Hematopoietic multipotent progenitor cell treated with erythropoietin and hydrocortisone succinate and interleukin-3 and kit ligand, for 6 days (in vitro differentiated cells): Measurements from ENCODE around the gene NEURL3.
"Not testable (repeated sequence)": the region's sequence is repeated elsewhere in the genome, so short reads cannot be mapped to it uniquely, and the experiment has no call there.

Experiments used
- DNase-seq: peaks from one replicate; pipeline ENCODE4 v3.0.0-alpha.2; 2015

The NEURL3 gene

DNA sequence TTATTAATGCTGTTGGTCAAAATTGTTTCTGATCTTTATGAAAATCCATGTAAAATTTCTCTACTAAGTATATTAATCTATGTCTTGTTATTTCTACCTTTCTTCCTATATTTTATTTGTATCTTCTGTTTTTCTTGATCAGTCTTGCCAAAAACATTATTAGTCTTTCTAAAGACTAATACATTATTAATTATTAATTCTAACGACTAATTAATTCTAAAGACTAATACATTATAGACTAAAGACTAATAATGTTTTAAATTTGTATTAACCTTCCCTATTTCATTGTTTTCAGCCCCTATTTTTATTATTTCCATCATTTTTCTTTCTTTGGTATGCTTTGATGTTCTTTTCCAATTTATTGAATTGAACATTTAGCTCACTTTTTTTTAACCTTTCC lies 27.7 kb downstream of the NEURL3 start:
- no peak for DNase-seq

DNA sequence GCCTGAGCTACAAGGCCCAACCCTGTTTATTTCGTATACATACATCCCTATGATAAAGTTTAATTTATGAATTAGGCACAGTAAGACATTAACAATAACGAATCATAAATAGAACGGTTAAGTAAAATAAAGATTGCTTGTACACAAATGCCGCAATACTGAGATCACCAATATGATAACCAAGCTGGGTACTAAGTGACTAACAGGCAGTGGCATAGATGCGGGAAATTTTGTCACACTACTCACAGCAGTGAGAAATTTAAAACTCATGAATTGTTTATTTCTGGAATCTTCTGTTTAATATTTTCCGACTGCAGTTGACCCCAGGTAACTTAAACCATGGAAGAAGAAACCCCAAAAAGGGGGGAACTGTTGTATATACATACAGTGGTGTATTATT lies 33.4 kb downstream of the NEURL3 start:
- no peak for DNase-seq

DNA sequence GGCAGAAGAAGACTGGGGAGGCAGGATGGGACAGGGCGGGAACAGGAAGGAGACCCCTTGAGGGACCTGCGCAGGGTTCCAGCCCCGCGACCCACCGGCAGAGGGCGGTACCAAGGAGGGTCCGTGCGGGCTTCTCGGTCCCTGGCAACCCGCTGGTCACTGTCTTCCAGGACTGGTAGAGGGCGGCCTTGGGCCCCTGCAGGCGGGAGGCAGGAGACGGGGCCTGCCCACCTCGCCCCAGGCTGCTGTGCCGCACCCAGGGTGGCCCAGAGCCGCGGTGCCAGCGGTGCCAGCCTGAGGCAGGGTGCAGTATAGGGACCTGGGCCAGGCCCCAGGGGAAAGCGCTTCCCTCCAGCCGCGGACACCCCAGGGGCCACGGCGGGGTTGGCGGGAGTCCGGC lies 34.5 kb downstream of the NEURL3 start:
- DNase-seq: peak; percentile 72

DNA sequence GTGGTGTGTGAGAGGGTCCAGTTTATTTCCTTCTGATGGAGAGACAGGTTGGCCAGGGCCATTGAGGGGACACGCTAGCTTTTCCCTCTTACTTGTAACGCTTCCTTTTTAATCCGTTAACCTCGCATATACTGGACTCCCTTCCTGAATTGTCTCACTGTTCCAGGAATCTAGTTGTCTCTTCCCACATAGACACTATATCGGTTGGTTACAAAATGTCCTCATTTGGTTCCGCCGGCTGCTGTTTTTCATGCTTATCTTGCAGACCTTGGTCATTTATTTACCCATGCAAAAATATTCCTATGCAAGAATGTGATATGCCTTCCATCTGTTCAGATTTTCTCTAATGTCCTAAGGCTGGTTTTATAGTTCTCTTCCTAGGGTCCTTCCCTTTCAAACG lies 35.0 kb downstream of the NEURL3 start:
- DNase-seq: no peak

DNA sequence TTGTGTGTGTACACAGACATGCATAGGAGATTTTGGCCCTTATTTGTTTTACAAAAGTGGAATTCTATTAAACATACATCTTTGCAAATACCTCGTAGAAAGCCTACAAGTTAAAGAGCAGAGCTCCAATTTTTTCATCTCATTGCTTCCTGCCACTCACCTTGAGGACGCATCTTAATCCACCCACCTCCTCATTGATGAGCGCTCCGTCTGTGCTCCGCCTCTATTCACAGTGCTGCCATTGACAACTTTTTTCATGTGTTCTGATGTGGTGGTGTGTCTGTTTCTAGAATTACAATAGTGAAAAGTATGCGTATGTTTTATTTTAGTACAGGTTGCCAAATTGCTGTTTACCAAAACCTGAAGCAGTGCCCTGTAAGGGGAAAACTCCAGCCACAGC lies 36.3 kb downstream of the NEURL3 start:
- no peak for DNase-seq

DNA sequence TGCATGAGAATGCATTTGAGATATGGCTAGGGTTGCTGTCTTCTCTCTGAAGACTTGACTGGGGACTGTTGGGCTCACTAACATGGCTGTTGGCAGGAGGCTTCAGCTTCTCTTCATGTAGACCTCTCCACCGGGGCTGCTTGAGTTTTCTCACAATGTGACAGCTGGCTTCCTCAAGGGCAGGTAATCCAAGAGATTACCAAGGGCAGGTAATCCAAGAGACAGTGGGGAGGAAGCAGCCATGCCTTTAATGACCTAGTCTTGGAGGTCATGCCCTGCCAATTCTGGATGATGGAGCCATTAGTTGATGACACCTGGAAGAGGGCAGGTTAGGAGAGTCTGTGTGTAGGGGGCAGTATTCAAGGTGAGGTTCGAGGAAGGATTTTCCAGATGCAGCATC lies 40.5 kb downstream of the NEURL3 start:
- DNase-seq: no peak

DNA sequence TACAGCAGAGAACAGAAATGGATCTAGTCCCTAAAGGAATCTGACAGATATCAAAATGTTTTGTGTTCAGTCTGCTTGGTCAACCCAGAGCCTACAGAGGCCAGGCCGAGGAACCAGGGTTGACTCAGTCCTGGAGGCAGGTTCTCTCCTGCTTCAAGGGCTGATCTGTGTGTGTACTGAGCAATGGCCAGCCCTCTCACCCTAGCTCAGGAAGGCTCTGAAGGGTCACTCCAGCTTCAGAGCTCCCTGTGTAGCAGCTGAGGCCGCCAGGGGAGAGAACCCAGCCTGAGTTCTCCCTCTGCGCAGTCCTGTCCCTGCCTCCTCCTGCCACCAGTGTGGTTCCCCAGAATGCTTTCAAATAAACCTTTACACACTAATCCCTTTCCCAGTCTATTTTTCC lies 41.1 kb downstream of the NEURL3 start:
- DNase-seq: no peak

DNA sequence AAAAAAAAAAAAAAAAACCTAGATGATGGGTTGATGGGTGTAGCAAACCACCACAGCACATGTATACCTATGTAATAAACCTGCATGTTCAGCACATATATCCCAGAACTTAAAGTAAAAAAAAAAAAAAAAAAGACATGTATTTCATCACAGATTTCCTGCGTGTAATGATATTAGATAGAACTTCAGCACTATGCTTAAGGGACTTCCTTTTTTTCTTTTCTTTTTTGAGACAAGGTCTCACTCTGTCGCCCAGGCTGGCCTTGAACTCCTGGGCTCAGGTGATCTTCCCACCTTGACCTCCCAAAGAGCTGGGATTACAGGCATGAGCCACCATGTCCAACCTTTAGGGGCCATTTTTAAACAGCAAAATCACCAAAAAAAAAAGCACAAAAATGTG lies 42.0 kb downstream of the NEURL3 start:
- no peak for DNase-seq

DNA sequence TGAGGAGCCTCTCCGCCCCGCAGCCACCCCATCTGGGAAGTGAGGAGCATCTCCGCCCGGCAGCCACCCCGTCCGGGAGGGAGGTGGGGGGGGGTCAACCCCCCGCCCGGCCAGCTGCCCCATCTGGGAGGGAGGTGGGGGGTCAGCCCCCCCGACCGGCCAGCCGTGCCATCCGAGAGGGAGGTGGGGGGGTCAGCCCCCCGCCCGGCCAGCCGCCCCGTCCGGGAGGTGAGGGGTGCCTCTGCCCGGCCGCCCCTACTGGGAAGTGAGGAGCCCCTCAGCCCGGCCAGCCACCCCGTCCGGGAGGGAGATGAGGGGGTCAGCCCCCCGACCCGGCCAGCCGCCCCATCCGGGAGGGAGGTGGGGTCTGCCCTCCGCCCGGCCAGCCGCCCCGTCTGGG lies 43.5 kb downstream of the NEURL3 start:
- DNase-seq: not testable (repeated sequence)

DNA sequence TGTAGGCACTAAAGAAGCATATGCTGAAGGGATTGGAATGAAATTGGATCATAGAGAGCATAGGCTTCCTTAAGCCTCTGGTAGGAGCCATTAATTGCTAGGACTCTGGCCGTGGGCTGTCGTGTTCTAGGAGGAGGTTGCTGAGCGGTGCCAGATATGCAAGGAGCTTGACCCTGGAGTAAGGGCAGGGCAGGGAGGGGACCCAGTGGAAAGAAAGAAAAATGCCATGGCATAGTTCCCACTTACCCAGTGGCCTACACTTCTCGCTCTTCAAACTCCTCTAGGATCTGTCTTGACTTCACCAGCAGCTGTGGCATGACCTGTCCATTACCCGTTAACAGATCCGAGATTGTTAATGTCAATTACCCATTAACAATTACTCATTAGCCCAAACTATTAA lies 53.1 kb downstream of the NEURL3 start:
- DNase-seq: no peak

DNA sequence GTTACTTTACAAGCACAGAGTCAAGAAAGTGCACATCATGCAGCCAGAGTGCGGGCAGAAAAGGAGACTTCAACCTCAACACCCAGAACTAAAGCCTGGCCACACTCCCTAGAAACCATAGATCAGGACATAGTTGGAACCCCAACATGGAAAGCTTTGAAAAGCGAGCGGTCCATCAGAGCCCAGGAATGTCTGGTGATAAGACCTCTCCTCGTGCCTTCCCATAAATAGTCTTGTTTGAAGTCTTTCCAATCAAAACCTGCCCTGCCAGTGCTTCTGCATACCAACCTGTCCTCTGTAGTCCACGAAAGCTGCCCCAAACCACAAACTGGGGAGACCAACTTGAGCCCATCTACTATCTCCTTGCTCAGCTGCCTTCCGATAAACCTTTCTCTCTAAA lies 55.5 kb downstream of the NEURL3 start:
- DNase-seq: no peak

DNA sequence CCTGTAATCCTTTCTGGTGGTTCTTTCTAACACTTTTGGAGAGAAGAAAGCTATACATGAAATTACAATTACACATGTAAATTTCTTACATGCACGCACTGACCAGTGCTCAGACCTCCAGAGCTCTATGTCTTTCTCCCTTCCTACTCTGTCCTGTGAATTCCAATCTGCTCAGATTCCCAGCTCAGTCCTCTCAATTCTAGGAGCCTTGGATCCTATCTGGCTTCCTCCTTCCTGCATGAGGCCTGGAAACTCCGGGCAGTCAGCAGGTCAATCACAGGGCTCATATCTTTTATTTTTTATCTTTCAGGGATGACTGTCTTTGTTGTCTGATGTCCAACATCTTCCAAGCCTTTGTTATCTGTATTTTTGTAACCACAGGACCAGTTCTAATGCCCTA lies 56.0 kb downstream of the NEURL3 start:
- no peak for DNase-seq

DNA sequence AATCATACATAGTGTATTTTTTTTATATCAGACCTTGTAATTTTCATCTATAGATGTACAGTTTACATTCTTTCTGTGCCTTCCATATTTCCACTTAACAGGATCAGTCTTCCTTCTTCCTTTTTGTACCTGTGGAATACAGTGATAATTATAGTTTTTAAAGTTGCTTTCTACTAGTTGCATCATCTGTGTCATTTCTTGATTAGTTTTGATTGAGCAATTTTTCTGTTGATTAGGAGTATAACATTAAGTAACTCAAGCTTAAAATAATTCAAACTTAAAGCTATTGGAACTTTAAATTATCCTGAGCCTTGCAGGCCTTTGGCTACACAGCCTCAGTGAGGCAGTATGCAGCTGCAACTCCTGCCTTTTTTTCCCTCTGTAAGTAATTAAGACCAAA lies 57.4 kb downstream of the NEURL3 start:
- no peak for DNase-seq
